GM19452 (cell line): ENCODE measurements around the gene RUVBL2.
"Not testable (repeated sequence)": the region's sequence is repeated elsewhere in the genome, so short reads cannot be mapped to it uniquely, and the experiment has no call there.

ENCODE experiments used
- ATAC-seq: cut with Tn5 transposase; IDR thresholded peaks from one replicate; pipeline ENCODE4 v1.9.1; 2021; ENCODE audit not compliant: unreplicated experiment

The RUVBL2 gene

DNA sequence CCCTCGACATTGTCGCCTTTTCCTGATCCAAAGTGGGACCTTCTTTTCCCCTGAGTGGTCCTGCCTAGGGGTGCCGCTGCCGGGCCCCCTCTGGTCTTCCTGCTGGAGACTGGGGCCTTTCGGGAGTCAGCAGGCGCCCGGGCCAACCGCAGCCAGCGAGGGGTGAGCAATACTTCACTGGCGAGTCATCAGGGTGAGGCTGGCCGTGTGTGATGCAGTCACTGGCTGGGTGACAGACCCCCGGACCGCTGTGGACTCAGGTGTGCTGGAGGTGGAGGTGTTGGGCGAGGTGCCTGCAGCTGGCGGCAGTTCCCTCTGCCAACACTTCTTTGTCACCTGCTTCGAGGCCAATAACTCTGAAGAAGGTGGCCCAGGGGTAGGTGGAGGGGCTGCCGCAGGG lies 48.5 kb downstream of the RUVBL2 start:
- ATAC-seq, result no peak

DNA sequence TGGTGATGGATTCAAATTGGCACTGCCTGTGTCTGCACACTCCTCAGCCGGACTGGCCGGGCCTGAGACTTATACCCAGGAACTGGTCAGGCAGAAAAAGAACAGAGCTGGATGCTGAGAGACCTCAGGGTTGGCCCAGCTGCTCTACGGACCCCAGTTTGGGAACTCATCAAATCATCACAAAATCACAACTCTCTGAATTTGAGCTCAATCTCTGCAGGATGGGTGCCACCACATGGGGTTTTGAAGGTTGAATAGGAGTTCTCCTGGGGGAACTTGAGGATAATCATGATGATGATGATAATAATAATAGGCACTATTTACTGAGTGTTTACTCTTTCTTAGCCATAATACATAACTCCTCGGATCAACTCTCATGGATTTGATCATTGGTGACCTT lies 49.0 kb downstream of the RUVBL2 start:
- ATAC-seq, result not testable (repeated sequence)

DNA sequence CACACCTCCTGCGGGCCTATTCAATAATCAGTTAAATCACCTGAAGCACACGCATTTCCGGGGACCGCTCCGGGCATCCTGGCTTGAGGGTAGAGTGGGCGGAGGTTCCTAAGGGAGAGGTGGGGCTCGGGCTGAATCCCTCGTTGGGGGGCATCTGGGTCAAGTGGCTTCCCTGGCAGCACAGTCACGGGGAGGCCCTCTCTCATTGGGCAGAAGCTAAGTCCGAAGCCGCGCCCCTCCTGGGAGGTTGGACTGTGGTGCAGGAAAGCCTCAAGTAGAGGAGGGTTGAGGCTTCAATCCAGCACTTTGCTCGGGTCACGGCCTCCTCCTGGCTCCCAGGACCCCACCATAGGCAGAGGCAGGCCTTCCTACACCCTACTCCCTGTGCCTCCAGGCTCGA lies 49.9 kb downstream of the RUVBL2 start, which contains the start of gene CGB5:
TSS of gene CGB5 (plus strand) at position 301 of the 400 bp plus-strand sequence. CDS start 362 bp downstream, outside the sequence.
- ATAC-seq, result not testable (repeated sequence)

DNA sequence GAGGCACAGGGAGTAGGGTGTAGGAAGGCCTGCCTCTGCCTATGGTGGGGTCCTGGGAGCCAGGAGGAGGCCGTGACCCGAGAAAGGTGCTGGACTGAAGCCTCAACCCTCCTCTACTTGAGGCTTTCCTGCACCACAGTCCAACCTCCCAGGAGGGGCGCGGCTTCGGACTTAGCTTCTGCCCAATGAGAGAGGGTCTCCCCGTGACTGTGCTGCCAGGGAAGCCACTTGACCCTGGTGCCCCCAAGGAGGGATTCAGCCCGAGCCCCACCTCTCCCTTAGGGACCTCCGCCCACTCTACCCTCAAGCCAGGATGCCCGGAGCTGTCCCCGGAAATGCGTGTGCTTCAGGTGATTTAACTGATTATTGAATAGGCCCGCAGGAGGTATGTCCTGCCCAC lies 55.3 kb downstream of the RUVBL2 start, which contains the start of gene CGB8:
TSS of gene CGB8 (minus strand) at position 101 of the 400 bp plus-strand sequence. CDS start 372 bp downstream, outside the sequence.
- ATAC-seq, result not testable (repeated sequence)

DNA sequence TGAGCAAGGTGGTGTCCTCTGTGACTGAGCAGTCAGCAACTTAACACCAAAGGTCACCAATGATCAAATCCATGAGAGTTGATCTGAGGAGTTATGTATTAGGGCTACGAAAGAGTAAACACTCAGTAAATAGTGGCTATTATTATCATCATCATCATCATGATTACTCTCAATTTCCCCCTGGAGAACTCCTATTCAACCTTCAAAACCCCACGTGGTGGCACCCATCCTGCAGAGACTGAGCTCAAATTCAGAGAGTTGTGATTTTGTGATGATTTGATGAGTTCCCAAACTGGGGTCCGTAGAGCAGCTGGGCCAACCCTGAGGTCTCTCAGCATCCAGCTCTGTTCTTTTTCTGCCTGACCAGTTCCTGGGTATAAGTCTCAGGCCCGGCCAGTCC lies 56.1 kb downstream of the RUVBL2 start:
- ATAC-seq, result not testable (repeated sequence)

DNA sequence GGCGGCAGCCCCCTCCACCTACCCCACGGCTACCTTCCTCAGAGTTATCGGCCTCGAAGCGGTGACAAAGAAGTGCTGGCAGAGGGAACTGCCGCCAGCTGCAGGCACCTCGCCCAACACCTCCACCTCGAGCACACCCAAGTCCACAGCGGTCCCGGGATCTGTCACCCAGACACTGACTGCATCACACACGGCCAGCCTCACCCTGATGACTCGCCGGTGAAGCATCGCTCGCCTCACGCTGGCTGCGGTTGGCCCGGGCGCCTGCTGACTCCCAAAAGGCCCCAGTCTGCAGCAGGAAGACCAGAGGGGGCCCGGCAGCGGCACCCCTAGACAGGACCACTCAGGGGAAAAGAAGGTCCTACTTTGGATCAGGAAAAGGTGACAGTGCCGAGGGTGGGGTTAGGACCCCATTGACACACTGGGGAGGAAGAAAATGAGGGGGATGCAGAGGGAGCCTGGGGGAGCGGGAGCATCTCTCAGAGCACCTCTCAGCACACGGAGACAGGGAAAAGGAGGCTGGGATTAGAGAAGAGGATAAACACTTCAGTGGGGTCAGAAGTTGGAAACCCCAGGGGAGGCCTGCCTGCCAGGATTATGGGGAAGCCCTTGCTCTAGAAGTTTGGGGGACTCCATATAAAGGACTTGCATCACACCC lies 56.8 kb downstream of the RUVBL2 start:
- not testable (repeated sequence) for ATAC-seq

DNA sequence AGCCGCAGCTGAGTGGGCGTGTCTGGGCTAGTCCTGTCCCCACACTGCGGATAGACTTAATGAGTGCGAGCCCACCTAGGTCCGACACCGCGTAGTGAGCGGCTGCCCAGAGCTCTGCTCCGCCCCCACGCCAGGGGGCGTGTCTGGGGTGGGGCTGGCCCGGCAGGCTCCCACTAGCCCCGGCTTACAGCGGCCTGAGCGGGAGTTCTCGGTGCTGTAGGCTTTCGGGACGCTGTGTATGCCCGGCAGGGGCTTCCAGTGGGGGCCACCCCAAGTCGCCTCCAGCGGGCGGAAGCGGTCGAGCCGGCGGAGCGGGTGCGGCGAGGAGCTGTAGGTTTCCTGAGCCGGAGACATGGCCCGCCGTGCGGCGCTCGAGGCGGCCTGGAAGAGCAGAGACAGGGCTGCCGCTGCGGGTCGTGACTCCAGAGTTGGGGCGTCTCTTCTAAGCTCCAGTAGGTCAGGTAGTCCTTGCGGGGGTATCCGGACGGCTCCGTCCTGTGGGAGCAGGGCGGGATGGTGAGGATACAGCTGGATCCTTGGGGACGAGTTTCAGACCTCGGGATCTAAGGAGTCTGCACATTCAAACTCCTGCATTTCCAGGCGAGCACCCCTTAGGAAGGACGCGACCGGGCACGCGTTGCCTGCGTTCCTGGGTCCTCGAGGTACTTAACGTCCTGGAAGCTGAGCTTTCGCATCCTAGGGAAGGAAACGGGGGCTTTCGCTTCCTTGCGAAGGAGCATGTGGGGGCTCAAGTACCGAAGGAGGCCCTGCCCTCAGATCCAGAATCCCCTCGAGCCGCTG lies 62.6 kb downstream of the RUVBL2 start:
- ATAC-seq, result peak; percentile 51

DNA sequence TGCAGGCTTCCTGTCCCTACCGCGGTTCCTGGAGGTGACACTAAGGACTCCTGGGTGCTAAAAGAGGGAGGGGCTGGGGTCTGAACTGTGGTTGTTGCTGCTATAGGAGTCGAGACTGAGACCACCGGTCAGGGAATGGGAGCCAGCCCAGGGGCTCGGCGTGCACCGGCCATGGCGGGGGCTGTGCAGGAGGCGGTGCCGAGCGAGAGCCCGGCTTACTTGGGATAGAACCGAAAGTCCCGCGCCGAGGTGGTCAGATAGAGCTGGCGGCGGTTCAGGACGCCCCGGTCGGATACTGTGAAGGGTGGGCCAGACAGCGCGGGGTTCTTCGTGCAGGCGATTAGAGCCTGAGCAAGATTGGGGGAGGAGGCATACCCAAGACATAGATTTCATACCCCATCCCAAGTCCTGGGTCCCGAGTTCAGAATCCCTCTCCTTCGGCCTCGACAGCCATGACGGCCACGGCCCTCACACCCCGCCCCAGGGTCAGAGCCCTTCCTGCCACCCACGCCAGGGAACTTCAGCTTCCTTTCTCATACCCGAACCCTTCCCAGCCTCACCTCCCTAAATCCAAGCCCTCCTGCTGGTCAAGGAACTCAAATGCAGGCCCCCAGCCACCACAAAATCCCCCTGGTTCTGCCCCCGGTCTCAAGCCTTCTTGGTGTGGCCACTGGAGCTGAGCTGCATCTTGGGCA lies 63.4 kb downstream of the RUVBL2 start:
- ATAC-seq, result not testable (repeated sequence)

DNA sequence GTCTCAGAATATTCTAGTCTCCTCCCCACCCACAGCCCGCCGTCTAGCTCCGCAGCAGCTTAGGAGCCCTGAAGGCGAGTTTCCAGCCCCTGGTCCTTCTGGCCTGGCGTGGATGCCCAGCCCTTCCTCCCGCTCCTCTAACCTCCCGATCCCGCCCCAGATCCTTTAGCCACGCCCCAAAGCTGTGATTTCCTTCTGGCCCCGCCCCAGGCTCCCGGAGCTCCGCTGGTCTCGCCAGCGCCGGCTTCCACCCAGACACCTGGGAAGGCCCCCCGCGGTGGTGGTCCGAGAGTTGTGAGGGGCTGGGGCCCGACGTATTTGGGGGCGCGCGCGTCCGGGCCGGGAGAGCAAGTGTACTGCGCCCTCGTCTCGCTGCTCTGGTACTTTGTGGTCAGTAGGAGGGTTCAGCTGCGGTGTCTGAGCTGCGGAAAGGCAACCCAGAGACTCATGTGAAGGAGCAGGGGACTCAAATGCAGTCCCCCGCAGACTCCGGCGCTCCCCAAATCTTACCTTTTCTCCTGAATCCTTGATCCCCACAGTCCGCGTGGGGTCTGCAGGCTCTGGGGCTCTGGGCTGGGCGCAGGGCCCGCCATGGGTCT lies 64.0 kb downstream of the RUVBL2 start, which contains the start of gene CGB7:
TSS of gene CGB7 (minus strand) at position 114 of the 599 bp plus-strand sequence. CDS start 2,374 bp downstream, outside the sequence.
- ATAC-seq, result no peak

DNA sequence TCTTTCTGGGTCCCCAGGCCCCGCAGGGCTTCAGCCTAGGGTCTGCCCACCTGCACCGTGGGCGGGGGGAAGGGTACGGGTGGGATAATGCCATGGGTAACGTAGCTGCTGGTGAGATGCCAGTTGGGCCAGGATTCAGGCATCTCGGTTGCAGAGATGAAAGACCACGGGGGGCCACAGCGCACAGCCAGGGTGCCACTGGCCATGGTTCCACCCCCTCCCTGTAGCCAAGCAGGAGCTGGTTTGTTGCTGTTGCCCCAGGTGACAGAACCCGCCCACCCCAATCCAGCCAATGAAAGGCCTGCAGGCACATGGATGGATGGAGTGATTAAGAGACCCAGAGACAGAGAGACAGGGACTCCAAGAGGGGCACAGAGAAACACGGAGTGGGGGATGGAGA lies 64.9 kb downstream of the RUVBL2 start:
- no peak for ATAC-seq

DNA sequence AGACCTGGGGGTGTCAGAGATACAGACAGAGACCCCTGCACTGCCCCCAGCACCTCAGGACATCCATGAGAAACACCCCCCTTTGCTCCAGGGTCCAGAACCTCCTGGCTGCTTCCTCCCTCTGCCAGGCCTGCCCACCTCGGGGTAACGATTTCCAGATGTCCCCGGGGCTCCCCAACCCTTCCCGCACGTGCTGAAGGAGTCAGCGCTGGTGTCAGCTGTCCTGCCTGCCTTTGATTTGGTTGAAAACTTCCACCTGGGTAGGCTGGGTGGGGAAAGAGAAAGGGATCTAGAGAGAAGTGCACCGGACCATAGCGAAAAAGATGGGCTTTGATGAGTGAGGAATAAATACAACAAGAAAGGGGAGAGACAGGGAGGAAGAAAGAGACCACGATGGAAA lies 65.4 kb downstream of the RUVBL2 start:
- ATAC-seq, result no peak

DNA sequence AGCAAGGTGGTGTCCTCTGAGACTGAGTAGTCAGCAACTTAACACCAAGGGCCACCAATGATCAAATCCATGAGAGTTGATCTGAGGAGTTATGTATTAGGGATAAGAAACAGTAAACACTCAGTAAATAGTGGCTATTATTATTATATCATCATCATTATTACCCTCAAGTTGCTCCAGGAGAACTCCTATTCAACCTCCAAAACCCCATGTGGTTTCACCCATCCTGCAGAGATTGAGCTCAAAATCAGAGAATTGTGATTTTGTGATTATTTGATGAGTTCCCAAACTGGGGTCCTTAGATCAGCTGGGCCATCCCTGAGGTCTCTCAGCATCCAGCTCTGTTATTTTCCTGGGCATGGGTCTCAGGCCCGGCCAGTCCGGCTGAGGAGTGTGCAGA lies 67.3 kb downstream of the RUVBL2 start:
- no peak for ATAC-seq

DNA sequence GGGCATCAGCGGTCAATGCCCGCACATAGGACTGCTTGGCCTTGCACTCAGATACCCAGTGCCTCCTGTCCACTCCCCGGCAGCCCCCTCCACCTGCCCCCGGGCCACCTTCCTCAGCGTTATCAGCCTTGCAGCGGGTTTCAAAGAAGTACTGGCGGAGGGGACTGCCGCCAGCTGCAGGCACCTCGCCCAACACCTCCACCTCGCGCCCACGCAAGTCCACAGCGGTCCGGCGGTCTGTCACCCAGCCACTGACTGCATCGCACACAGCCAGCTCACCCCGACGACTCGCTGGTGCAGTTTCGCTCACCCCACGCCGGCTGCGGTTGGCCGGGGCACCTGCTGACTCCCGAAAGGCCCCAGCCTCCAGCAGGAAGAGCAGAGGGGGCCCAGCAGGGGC lies 67.8 kb downstream of the RUVBL2 start:
- ATAC-seq, result no peak

DNA sequence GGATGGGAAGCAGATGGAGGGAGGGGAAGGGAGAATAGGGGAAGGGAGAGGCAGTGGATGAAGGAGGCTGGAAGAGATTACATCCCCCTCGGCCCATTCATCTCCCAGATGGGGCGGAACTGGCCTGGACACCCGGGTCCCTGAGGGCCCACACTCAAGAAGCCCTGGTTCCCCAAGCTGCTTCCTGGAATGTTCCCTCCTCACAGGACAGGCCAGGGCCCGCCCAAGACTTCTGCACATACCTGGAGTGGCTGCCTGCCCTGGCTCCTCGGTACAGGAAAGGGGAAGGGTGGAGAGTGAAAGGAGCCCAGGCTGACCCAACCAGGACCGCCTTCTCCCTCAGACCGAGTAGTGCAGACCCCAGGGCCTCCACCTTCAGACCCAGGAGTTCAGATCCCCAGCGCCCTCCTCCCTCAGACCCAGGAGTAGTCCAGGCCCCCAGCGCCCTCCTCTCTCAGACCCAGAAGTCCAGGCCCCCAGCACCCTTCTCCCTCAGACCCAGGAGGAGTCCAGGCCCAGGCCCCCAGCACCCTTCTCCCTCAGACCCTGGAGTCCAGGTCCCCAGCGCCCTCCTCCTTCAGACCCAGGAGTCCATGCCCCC lies 70.4 kb downstream of the RUVBL2 start:
- no peak for ATAC-seq

DNA sequence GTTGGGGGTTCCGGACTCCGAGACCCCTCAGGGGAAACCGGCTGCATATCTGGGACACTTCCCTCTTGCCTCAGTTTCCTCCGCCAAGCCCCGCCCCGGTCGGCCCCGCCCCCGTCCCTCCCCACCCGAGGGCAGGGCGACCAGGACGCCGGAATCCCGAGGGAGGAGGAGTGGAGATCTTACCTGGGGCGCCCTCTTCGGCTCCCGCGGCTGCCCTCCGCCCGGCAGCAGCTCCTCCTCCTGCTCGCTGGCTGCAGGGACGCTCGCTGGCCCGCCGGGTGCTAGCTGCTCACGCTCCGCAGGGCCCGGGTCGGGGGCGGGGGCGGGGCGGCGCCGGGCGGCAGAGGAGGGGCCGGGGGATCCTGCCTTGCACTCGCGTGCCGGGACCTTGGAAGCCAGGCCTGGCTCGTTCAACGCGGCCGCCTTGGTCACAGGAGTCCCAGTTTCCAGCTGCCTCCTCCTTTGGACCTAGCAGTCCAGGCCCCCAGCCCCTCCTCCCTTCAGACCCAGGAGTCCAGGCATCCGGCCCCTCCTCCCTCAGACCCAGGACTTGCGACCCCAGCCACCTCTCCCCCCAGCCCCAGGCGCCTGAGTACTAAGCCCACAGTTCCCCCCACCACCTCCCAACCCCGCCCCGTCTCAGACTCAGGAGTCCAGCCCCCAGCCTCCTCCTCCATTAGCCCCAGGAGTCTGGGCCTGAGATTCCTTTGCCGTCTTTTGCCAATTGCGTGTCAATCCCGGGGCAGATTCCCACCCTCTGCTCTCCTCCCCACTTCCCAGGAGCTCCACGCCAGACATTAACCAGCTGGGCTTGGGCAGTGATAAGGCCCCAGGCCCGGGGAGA lies 71.3 kb downstream of the RUVBL2 start, which contains the start of gene NTF4:
TSS of gene NTF4 (minus strand) at position 51 of the 844 bp plus-strand sequence. CDS start 2,821 bp downstream, outside the sequence.
- no peak for ATAC-seq
